ENCODE results near the gene MYH7B. TPM values are rescaled to one million over a fixed set of nuclear protein-coding genes. Genes with fewer than 3 reads are reported as not detected.

MYH7B gene
- total RNA-seq, 1 experiment from 2014 or later: 0.22 TPM

- no peak for DNase-seq
- Histone ChIP-seq H2BK15ac (ENCODE audit: low read depth, low read length) (no peak overlapping the region), H2BK5ac (ENCODE audit: insufficient read length, low read length) (no peak overlapping the region), H3K4me1 (ENCODE audit: insufficient read depth, low read length) (peaks cover 5% of the 10 kb centered on the region; the same call in 1 of the 2 replicates), H3K23ac (ENCODE audit: insufficient read length, low read depth, low read length) (no peak overlapping the region), H2AK5ac (ENCODE audit: insufficient read length, low read length) (no peak overlapping the region), H3K18ac (ENCODE audit: insufficient read length, low read depth, low read length) (peak overlapping the region; percentile 1), H2BK20ac (ENCODE audit: low read depth, low read length, poor library complexity, severe bottlenecking) (no peak overlapping the region), H3K9me3 (ENCODE audit: control insufficient read depth, low read depth, low read length) (no peaks in the 10 kb centered on the region), H2AFZ (ENCODE audit: low read length) (no peak overlapping the region), H3K23me2 (ENCODE audit: insufficient read length, low read depth, low read length, poor library complexity, severe bottlenecking) (no peaks in the 10 kb centered on the region), H3T11ph (ENCODE audit: low read length) (no peak overlapping the region), H3K27ac (ENCODE audit: insufficient read length, low read depth, low read length) (no peak overlapping the region), H2BK12ac (ENCODE audit: insufficient read length, low read depth, low read length) (no peak overlapping the region), H3K79me1 (ENCODE audit: insufficient read depth, low read depth, low read length, poor library complexity, severe bottlenecking) (no peaks in the 10 kb centered on the region), H2BK120ac (ENCODE audit: low read depth, low read length, poor library complexity, severe bottlenecking) (no peak overlapping the region), H3K4ac (ENCODE audit: low read depth, low read length) (no peak overlapping the region), H3K79me2 (ENCODE audit: insufficient read depth, low read length) (no peaks in the 10 kb centered on the region), H4K91ac (ENCODE audit: insufficient read length, low read depth, low read length) (no peak overlapping the region), H4K20me1 (ENCODE audit: control insufficient read depth, insufficient read depth, insufficient read length) (no peaks in the 10 kb centered on the region), H3K14ac (ENCODE audit: insufficient read depth, low read length) (no peak overlapping the region), H3K27me3 (ENCODE audit: insufficient read depth, low read length) (no peaks in the 10 kb centered on the region), H3K4me2 (ENCODE audit: insufficient read depth, insufficient read length, low read length) (no peak overlapping the region), H3K56ac (ENCODE audit: insufficient read length, low read depth, low read length) (no peak overlapping the region), H4K8ac (replicated peaks; ENCODE audit: insufficient read length, low read depth, low read length) (no peak overlapping the region), H3K9ac (ENCODE audit: extremely low read depth, insufficient read length, low read length) (no peak overlapping the region), H4K5ac (ENCODE audit: insufficient read length, low read depth, low read length) (no peak overlapping the region)
- no peak overlapping the region for H3K4me3 Mint-ChIP-seq
- H3K27ac Mint-ChIP-seq: no peak overlapping the region
- H3K27me3 Mint-ChIP-seq (ENCODE audit: low read depth): peaks cover 95% of the 10 kb centered on the region
- WGBS (ENCODE audit: extremely low coverage, insufficient read length, low lambda C conversion rate): no CpG with 5 or more reads among the region's 10 CpGs
- peaks cover 53 to 55% of the 10 kb centered on the region in 2 experiments for H3K4me1 Mint-ChIP-seq
- H3K36me3 Mint-ChIP-seq (ENCODE audit: insufficient read depth in 1 of 3, low read depth in 3 of 3): no peaks in the 10 kb centered on the region
- H3K9me3 Mint-ChIP-seq: peaks cover 0 to 7% of the 10 kb centered on the region in 2 experiments; a peak in 2 of 5 replicates
- no peak for TF ChIP-seq CTCF (conservative IDR thresholded peaks at IDR 0.05)
These were observed 22.6 kb downstream of the MYH7B start for GRCh38 chr20:34978092-34978744.
